ENCODE results near the gene PDGFD. TPM values are rescaled to one million over a fixed set of nuclear protein-coding genes. Genes with fewer than 3 reads are reported as not detected.

PDGFD gene
- total RNA-seq, 2 donors from 2014 or later: 0.10 TPM; not detected in 1

DNA sequence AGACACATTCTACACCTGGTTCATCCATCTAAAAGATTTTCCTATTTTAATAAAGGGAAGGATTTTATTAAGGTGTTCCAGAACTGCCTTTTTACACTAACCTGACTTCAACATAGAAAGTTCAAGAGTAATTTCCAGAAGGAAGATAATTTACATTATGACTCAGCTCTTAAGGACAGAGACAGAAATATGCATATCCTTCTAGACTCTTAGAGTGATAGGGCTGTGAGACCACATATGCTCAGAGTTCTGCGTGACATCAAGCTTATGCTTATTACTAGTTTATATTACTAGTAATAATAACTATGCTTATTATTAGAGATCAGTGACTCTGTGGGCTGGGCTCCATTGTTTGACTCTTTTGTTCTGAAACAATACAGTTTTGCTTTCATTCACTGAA, 4.6 kb downstream of the PDGFD start:
- DNase-seq: no peak
- Mint-ChIP-seq H3K27ac (no peak overlapping the region), H3K36me3 (ENCODE audit: low read depth) (no peaks in the 10 kb centered on the region), H3K4me1 (peaks cover 3% of the 10 kb centered on the region), H3K27me3 (peaks cover 56% of the 10 kb centered on the region), H3K4me3 (no peak overlapping the region)
- no peaks in the 10 kb centered on the region for H3K9me3 ChIP-seq (ENCODE audit: control insufficient read depth, low read length, poor library complexity, severe bottlenecking)
- ATAC-seq: no peak

- H3K4me1 Mint-ChIP-seq: no peaks in the 10 kb centered on the region
- H3K36me3 Mint-ChIP-seq (ENCODE audit: low read depth): no peaks in the 10 kb centered on the region
- DNase-seq: no peak
- H3K27me3 Mint-ChIP-seq: peaks cover 21% of the 10 kb centered on the region
- no peak for ATAC-seq
- H3K4me3 Mint-ChIP-seq: no peak overlapping the region
- no peak overlapping the region for H3K27ac Mint-ChIP-seq
- no peaks in the 10 kb centered on the region for H3K9me3 ChIP-seq (ENCODE audit: control insufficient read depth, low read length, poor library complexity, severe bottlenecking)
Measured at GRCh38 chr11:104155375-104155774, 8.6 kb downstream of the PDGFD start.

- no peak overlapping the region for H3K27ac Mint-ChIP-seq
- no peaks in the 10 kb centered on the region for H3K36me3 Mint-ChIP-seq (ENCODE audit: low read depth)
- DNase-seq: no peak
- H3K9me3 ChIP-seq (ENCODE audit: control insufficient read depth, low read length, poor library complexity, severe bottlenecking): no peaks in the 10 kb centered on the region
- no peaks in the 10 kb centered on the region for H3K4me1 Mint-ChIP-seq
- no peak overlapping the region for H3K4me3 Mint-ChIP-seq
- no peak for ATAC-seq
- peaks cover 21% of the 10 kb centered on the region for H3K27me3 Mint-ChIP-seq
Measured at GRCh38 chr11:104154296-104154695, 9.7 kb downstream of the PDGFD start.

DNA sequence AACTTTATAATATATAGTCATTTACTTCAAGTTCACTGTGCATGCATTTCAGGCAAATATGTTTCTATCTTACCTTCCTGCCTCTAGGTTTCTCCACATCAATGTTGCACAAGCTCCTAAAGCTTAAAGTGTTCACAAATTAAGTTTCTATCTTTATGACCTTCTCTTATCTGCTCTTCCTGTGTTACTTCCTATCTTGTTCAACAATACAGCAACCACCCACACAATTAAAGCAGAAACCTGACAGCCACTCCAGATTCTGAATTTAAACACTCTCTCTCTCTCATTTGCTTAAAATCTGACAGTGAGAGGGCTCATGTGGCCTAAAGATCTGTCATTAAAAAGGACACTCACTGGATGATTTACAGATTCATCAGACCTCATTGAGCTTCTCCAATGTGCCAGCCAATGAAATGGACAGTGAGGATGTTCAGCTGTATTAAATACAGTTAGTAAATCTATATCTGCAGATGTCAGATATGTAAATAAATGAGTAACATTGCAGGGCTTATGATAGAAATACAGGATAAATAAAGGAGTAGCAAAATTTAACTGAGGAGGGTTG, 10.9 kb downstream of the PDGFD start:
- no peak for DNase-seq
- ATAC-seq: no peak
- H3K9me3 ChIP-seq (ENCODE audit: control insufficient read depth, low read length, poor library complexity, severe bottlenecking): no peaks in the 10 kb centered on the region
- H3K36me3 Mint-ChIP-seq (ENCODE audit: low read depth): no peaks in the 10 kb centered on the region
- H3K4me3 Mint-ChIP-seq: no peak overlapping the region
- no peak overlapping the region for H3K27ac Mint-ChIP-seq
- no peaks in the 10 kb centered on the region for H3K4me1 Mint-ChIP-seq
- H3K27me3 Mint-ChIP-seq: peaks cover 16% of the 10 kb centered on the region

GRCh38 chr11:104151404-104152204, 12.3 kb downstream of the PDGFD start:
- H3K27ac Mint-ChIP-seq: no peak overlapping the region
- H3K9me3 ChIP-seq (ENCODE audit: control insufficient read depth, low read length, poor library complexity, severe bottlenecking): no peaks in the 10 kb centered on the region
- peaks cover 10% of the 10 kb centered on the region for H3K27me3 Mint-ChIP-seq
- DNase-seq: no peak
- no peaks in the 10 kb centered on the region for H3K36me3 Mint-ChIP-seq (ENCODE audit: low read depth)
- no peaks in the 10 kb centered on the region for H3K4me1 Mint-ChIP-seq
- no peak overlapping the region for H3K4me3 Mint-ChIP-seq
- no peak for ATAC-seq

DNA sequence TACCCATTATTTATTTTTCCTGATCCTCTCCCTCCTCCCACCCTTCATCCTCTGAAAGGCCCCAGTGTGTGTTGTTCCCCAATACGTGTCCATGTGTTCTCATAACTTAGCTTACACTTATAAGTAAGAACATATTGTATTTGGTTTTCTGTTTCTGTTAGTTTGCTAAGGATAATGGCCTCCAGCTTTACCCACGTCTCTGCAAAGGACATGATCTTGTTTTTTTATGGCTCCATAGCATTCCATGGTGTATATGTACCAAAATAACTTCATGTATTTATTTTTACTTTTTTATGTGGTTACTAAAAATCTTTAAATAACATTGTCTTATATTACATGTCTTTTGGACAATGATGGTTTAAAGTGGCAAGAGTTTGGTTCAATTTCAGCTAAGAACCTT, 15.2 kb downstream of the PDGFD start:
- DNase-seq (no peak), ATAC-seq (no peak)
- Mint-ChIP-seq H3K36me3 (ENCODE audit: low read depth) (no peaks in the 10 kb centered on the region), H3K4me1 (no peaks in the 10 kb centered on the region), H3K27me3 (no peaks in the 10 kb centered on the region), H3K27ac (no peak overlapping the region), H3K4me3 (no peak overlapping the region)
- no peaks in the 10 kb centered on the region for H3K9me3 ChIP-seq (ENCODE audit: control insufficient read depth, low read length, poor library complexity, severe bottlenecking)

DNA sequence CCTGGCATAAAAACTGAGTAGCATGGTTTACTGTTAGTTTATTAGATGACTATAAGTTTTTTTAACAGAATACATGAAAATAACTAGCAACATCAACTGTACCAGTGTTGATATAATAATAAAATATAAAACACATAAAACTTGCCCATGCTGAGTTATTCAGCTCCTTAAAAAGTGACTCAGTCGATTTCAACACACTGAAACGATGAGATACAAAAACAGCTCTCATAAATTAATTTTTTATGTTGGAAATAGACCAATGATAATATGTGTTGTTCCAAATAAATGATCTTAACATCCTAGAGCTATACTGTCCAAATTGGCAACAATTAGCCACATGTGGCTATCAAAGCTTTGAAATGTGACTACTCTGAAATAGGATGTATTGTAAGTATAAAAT, 15.9 kb downstream of the PDGFD start:
- DNase-seq: no peak
- no peak for ATAC-seq
- Mint-ChIP-seq H3K4me1 (no peaks in the 10 kb centered on the region), H3K27me3 (no peaks in the 10 kb centered on the region), H3K27ac (no peak overlapping the region), H3K4me3 (no peak overlapping the region), H3K36me3 (ENCODE audit: low read depth) (no peaks in the 10 kb centered on the region)
- H3K9me3 ChIP-seq (ENCODE audit: control insufficient read depth, low read length, poor library complexity, severe bottlenecking): no peaks in the 10 kb centered on the region

DNA sequence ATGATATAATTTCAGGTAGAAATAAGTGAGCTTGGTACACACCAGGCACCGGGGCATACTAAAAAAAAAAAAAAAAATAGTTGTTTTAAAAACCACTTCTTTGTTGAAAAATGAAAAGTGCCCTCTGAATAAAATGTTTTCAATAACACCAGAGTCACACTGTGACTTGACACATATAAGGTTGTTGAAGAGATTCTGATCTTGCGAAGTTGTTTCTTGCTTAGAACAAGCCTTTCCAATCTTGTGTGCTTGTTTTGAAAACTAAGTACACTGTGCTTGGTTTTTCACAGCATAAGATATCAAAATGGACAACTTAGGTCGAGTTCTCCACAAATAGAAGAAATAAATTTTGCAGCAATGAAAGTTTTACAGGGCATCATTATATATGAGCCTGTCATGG, 17.0 kb downstream of the PDGFD start:
- H3K27me3 Mint-ChIP-seq: no peaks in the 10 kb centered on the region
- H3K4me3 Mint-ChIP-seq: no peak overlapping the region
- no peaks in the 10 kb centered on the region for H3K36me3 Mint-ChIP-seq (ENCODE audit: low read depth)
- no peaks in the 10 kb centered on the region for H3K9me3 ChIP-seq (ENCODE audit: control insufficient read depth, low read length, poor library complexity, severe bottlenecking)
- no peak for ATAC-seq
- DNase-seq: no peak
- no peaks in the 10 kb centered on the region for H3K4me1 Mint-ChIP-seq
- H3K27ac Mint-ChIP-seq: no peak overlapping the region

DNA sequence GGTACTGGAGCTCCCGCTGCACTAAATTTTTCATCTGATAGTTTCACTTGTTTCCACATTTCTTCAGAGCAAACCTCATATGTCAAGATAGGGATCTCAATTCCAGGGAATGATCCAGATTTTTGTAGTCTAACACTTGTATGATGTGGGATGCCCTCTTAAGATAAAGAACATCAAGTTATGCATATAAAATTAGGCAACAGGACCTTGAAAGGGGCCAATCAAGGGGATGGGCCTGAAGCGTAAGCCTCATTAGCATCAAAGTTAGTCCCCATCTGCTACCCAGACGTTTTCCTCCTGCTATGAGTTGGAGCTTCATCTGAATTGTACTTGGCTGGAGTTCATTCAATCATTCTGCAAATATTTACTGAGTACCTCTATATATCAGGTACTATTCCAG, 17.5 kb downstream of the PDGFD start:
- Mint-ChIP-seq H3K4me1 (no peaks in the 10 kb centered on the region), H3K27me3 (no peaks in the 10 kb centered on the region), H3K36me3 (ENCODE audit: low read depth) (no peaks in the 10 kb centered on the region), H3K27ac (no peak overlapping the region), H3K4me3 (no peak overlapping the region)
- DNase-seq (no peak), ATAC-seq (no peak)
- H3K9me3 ChIP-seq (ENCODE audit: control insufficient read depth, low read length, poor library complexity, severe bottlenecking): no peaks in the 10 kb centered on the region

- Mint-ChIP-seq H3K36me3 (ENCODE audit: low read depth) (no peaks in the 10 kb centered on the region), H3K4me3 (no peak overlapping the region), H3K27me3 (peaks cover 6% of the 10 kb centered on the region), H3K27ac (no peak overlapping the region), H3K4me1 (no peaks in the 10 kb centered on the region)
- H3K9me3 ChIP-seq (ENCODE audit: control insufficient read depth, low read length, poor library complexity, severe bottlenecking): no peaks in the 10 kb centered on the region
- ATAC-seq: no peak
- DNase-seq: no peak
Measured at GRCh38 chr11:104145062-104145461, 18.9 kb downstream of the PDGFD start.

DNA sequence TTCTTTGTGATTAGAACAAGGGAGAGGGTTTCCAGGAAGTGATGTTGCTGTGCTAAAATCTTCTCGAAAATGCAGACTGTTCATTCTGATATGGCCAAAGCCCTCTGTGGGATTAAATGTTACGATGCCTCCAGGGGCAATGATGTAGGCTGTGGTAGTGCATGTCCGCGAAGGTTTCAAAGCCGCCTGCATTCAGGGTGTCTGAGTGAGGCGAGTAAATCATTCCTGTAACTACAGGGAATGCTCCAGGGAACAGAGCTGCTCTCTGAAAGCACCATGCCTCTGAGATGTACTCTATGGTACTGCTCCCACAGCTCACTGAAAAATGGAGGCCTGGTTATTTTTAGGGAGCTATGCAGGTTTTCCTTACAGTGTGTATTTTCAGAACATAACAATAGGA, 21.2 kb downstream of the PDGFD start:
- Mint-ChIP-seq H3K27ac (no peak overlapping the region), H3K36me3 (ENCODE audit: low read depth) (no peaks in the 10 kb centered on the region), H3K4me3 (no peak overlapping the region), H3K27me3 (peaks cover 6% of the 10 kb centered on the region), H3K4me1 (no peaks in the 10 kb centered on the region)
- H3K9me3 ChIP-seq (ENCODE audit: control insufficient read depth, low read length, poor library complexity, severe bottlenecking): no peaks in the 10 kb centered on the region
- no peak for DNase-seq
- no peak for ATAC-seq

DNA sequence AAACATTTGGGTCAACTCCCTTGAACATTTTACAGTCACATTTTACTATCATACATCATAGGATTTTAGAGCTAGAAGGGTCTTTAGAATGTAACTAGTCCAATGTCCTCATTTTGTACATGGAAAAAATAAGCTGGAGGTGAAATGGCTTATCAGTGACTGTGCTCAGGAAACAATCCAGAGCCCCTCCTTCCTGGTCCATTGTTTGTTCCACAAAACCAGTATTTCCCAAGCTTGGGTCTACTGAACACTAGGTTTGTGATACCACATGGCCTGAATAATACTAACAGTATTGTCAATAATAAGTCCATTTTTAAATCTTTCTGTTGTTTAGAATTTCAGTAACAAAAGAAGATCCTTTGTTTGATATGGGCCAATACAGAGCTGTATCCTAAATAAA, 27.1 kb downstream of the PDGFD start:
- H3K27ac Mint-ChIP-seq: no peak overlapping the region
- no peaks in the 10 kb centered on the region for H3K4me1 Mint-ChIP-seq
- peaks cover 6% of the 10 kb centered on the region for H3K27me3 Mint-ChIP-seq
- no peak for DNase-seq
- H3K36me3 Mint-ChIP-seq (ENCODE audit: low read depth): no peaks in the 10 kb centered on the region
- ATAC-seq: no peak
- no peak overlapping the region for H3K4me3 Mint-ChIP-seq
- no peaks in the 10 kb centered on the region for H3K9me3 ChIP-seq (ENCODE audit: control insufficient read depth, low read length, poor library complexity, severe bottlenecking)

DNA sequence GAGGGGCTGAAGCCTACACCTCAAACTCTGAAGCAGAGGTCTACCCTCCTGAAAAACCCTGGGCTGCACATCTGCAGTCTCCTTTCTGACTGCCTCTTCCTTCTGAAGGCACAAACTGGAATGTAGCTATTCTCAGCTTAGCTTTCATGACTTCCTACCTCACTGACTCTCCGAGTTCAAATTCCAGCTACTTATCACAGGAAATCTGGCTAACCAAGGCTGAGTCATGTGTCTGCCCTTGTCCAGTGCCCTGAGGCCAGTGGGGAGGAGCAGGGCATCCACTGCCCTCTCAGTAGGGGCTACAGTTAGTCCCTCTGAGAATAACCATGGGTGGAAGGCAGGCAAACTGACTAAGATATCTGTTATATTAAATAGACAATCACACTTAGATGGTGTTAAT, 29.2 kb downstream of the PDGFD start:
- Mint-ChIP-seq H3K27me3 (no peaks in the 10 kb centered on the region), H3K4me3 (no peak overlapping the region), H3K4me1 (peaks cover 2% of the 10 kb centered on the region), H3K36me3 (ENCODE audit: low read depth) (no peaks in the 10 kb centered on the region), H3K27ac (no peak overlapping the region)
- no peak for ATAC-seq
- H3K9me3 ChIP-seq (ENCODE audit: control insufficient read depth, low read length, poor library complexity, severe bottlenecking): no peaks in the 10 kb centered on the region
- no peak for DNase-seq

DNA sequence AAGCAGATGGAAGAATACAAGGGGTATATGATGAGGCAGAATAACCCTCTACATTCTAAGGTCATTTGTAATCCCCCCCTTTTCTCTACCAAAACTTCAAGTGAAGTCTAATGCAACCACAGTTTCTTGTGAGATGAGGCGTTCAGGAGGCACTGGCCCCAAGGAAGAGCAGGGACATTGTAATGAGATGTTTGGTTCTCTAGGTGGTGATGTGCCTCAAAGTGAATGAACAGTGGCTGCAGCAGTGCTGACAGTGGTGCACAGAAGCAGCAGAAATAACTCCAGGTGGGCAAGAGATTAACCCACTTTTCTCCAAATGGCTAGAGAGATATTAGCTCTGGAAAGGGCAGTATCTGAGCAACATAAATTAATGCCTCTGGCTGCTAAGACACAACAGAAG, 33.8 kb downstream of the PDGFD start:
- H3K4me3 Mint-ChIP-seq: no peak overlapping the region
- H3K27me3 Mint-ChIP-seq: peaks cover 17% of the 10 kb centered on the region
- H3K27ac Mint-ChIP-seq: no peak overlapping the region
- peaks cover 2% of the 10 kb centered on the region for H3K4me1 Mint-ChIP-seq
- DNase-seq: no peak
- no peaks in the 10 kb centered on the region for H3K9me3 ChIP-seq (ENCODE audit: control insufficient read depth, low read length, poor library complexity, severe bottlenecking)
- no peak for ATAC-seq
- H3K36me3 Mint-ChIP-seq (ENCODE audit: low read depth): no peaks in the 10 kb centered on the region
